Urinary bladder (tissue), 4 donors: ENCODE measurements around the gene SRGAP3. TPM values are rescaled to one million over a fixed set of nuclear protein-coding genes. Genes with fewer than 3 reads are reported as not detected.

ENCODE experiments used
- DNase-seq: peaks from one replicate; pipeline ENCODE4 v3.0.0-alpha.2; 2015; ENCODE audit errors: extremely low spot score
- H3K27ac ChIP-seq: one replicate; pipeline ENCODE4 v1.5.1; 2013; ENCODE audit warnings: low read depth, mild to moderate bottlenecking, moderate library complexity
- H3K36me3 ChIP-seq: one replicate; pipeline ENCODE4 v1.6.1; 2013; ENCODE audit warnings: mild to moderate bottlenecking, moderate library complexity; ENCODE audit not compliant: insufficient read depth
- H3K4me1 ChIP-seq: one replicate; pipeline ENCODE4 v1.6.1; 2013; ENCODE audit warnings: mild to moderate bottlenecking, moderate library complexity; ENCODE audit not compliant: insufficient read depth
- H3K4me3 ChIP-seq: one replicate; pipeline ENCODE4 v1.5.1; 2013; ENCODE audit warnings: low read depth, low read length
- WGBS: extraction: QIAGEN DNeasy Blood & Tissue Kit; methylation state at CpG from one replicate; pipeline ENCODE4 v1.1.7; 2013; 5-methylcytosine and 5-hydroxymethylcytosine counted together
- polyA plus RNA-seq: library from polyadenylated mRNA; stranded (reverse); fragments of 200-250 nt; gene quantifications from one replicate; pipeline ENCODE4 v1.2.3, GENCODE V29; 2013
- total RNA-seq: library from RNA; depleted of rRNA; stranded (reverse); fragments of >200 nt; gene quantifications from one replicate; pipeline ENCODE4 v1.2.3, GENCODE V29; 2014
- donor health status: healthy with polysubstance abuse.
- donor health status: healthy.

The SRGAP3 gene
- total and polyA plus RNA-seq, 2 donors = 3.1 to 21.4 TPM

GRCh38 chr3:9121366-9122001, 128.0 kb downstream of the SRGAP3 start:
- no peak overlapping the region for H3K4me3 ChIP-seq

GRCh38 chr3:9119331-9119730, 130.1 kb downstream of the SRGAP3 start:
- H3K4me1 ChIP-seq = no peaks in the 10 kb centered on the region
- H3K36me3 ChIP-seq = no peaks in the 10 kb centered on the region
- no peak for DNase-seq
- WGBS = 83% methylated on average over 4 of the region's 4 CpGs
- H3K4me3 ChIP-seq = no peak overlapping the region
- no peak overlapping the region for H3K27ac ChIP-seq

More at GRCh38 chr3:9121366-9122001, 128.0 kb downstream of the SRGAP3 start:
- DNase-seq = no peak
- no peak overlapping the region for H3K27ac ChIP-seq
- H3K36me3 ChIP-seq = no peaks in the 10 kb centered on the region
- 90% methylated on average over 11 of the region's 11 CpGs for WGBS
- peaks cover 2% of the 10 kb centered on the region for H3K4me1 ChIP-seq

- no peaks in the 10 kb centered on the region for H3K4me1 ChIP-seq
- no peak for DNase-seq
- no peak overlapping the region for H3K4me3 ChIP-seq
- WGBS = 93% methylated on average over 2 of the region's 2 CpGs
- no peak overlapping the region for H3K27ac ChIP-seq
- no peaks in the 10 kb centered on the region for H3K36me3 ChIP-seq
Measured at GRCh38 chr3:9118222-9118621, 131.2 kb downstream of the SRGAP3 start.

- WGBS = 72% methylated on average over 1 of the region's 1 CpG
- H3K4me3 ChIP-seq = no peak overlapping the region
- no peaks in the 10 kb centered on the region for H3K36me3 ChIP-seq
- no peak overlapping the region for H3K27ac ChIP-seq
- DNase-seq = no peak
- H3K4me1 ChIP-seq = no peaks in the 10 kb centered on the region
Measured at GRCh38 chr3:9117220-9117619, 132.2 kb downstream of the SRGAP3 start.

- 91% methylated on average over 3 of the region's 3 CpGs for WGBS
- Histone ChIP-seq H3K4me3 (no peak overlapping the region), H3K4me1 (no peaks in the 10 kb centered on the region), H3K36me3 (no peaks in the 10 kb centered on the region), H3K27ac (no peak overlapping the region)
- DNase-seq = no peak
Measured at GRCh38 chr3:9116336-9116735, 133.1 kb downstream of the SRGAP3 start.

- no peaks in the 10 kb centered on the region for H3K4me1 ChIP-seq
- H3K27ac ChIP-seq = no peak overlapping the region
- H3K4me3 ChIP-seq = no peak overlapping the region
- 69% methylated on average over 2 of the region's 2 CpGs for WGBS
- no peak for DNase-seq
- no peaks in the 10 kb centered on the region for H3K36me3 ChIP-seq
Measured at GRCh38 chr3:9115336-9115735, 134.1 kb downstream of the SRGAP3 start.

- DNase-seq = no peak
- H3K4me1 ChIP-seq = no peaks in the 10 kb centered on the region
- no peaks in the 10 kb centered on the region for H3K36me3 ChIP-seq
- no peak overlapping the region for H3K27ac ChIP-seq
- WGBS = 95% methylated on average over 4 of the region's 4 CpGs
- H3K4me3 ChIP-seq = no peak overlapping the region
Measured at GRCh38 chr3:9113040-9113439, 136.4 kb downstream of the SRGAP3 start.

- DNase-seq = no peak
- WGBS = 56% methylated on average over 5 of the region's 5 CpGs
- Histone ChIP-seq H3K36me3 (peaks cover 2% of the 10 kb centered on the region), H3K4me3 (no peak overlapping the region), H3K4me1 (no peaks in the 10 kb centered on the region), H3K27ac (no peak overlapping the region)
Measured at GRCh38 chr3:9111866-9112265, 137.6 kb downstream of the SRGAP3 start.

GRCh38 chr3:9111417-9111816, 138.0 kb downstream of the SRGAP3 start:
- DNase-seq = no peak
- H3K36me3 ChIP-seq = peaks cover 2% of the 10 kb centered on the region
- no peaks in the 10 kb centered on the region for H3K4me1 ChIP-seq
- no peak overlapping the region for H3K4me3 ChIP-seq
- 79% methylated on average over 7 of the region's 7 CpGs for WGBS
- no peak overlapping the region for H3K27ac ChIP-seq

- no peak overlapping the region for H3K27ac ChIP-seq
- WGBS = 92% methylated on average over 5 of the region's 5 CpGs
- H3K4me1 ChIP-seq = no peaks in the 10 kb centered on the region
- no peak overlapping the region for H3K4me3 ChIP-seq
- DNase-seq = no peak
- H3K36me3 ChIP-seq = peaks cover 2% of the 10 kb centered on the region
Measured at GRCh38 chr3:9110802-9111201, 138.6 kb downstream of the SRGAP3 start.

GRCh38 chr3:9110316-9110715, 139.1 kb downstream of the SRGAP3 start:
- Histone ChIP-seq H3K36me3 (peaks cover 2% of the 10 kb centered on the region), H3K27ac (no peak overlapping the region), H3K4me3 (no peak overlapping the region), H3K4me1 (no peaks in the 10 kb centered on the region)
- DNase-seq = no peak
- 92% methylated on average over 12 of the region's 12 CpGs for WGBS

GRCh38 chr3:9109568-9109914, 139.9 kb downstream of the SRGAP3 start:
- 76% methylated on average over 3 of the region's 3 CpGs for WGBS
- H3K4me1 ChIP-seq = no peaks in the 10 kb centered on the region
- DNase-seq = no peak
- no peak overlapping the region for H3K27ac ChIP-seq
- peaks cover 2% of the 10 kb centered on the region for H3K36me3 ChIP-seq
- H3K4me3 ChIP-seq = no peak overlapping the region

- Histone ChIP-seq H3K4me3 (no peak overlapping the region), H3K36me3 (peaks cover 2% of the 10 kb centered on the region), H3K27ac (no peak overlapping the region), H3K4me1 (no peaks in the 10 kb centered on the region)
- WGBS = 53% methylated on average over 8 of the region's 8 CpGs
- DNase-seq = no peak
Measured at GRCh38 chr3:9108876-9109567, 140.4 kb downstream of the SRGAP3 start.

- Histone ChIP-seq H3K4me1 (no peaks in the 10 kb centered on the region), H3K36me3 (peaks cover 2% of the 10 kb centered on the region), H3K4me3 (no peak overlapping the region), H3K27ac (no peak overlapping the region)
- WGBS = 97% methylated on average over 1 of the region's 1 CpG
- no peak for DNase-seq
Measured at GRCh38 chr3:9107738-9108137, 141.7 kb downstream of the SRGAP3 start.
